GM19324 (cell line): ENCODE results near the gene CIROP.

Experiments
- ATAC-seq: cut with Tn5 transposase; IDR thresholded peaks from one replicate; pipeline ENCODE4 v1.9.1; 2021; ENCODE audit warnings: mild to moderate bottlenecking, moderate library complexity; ENCODE audit not compliant: unreplicated experiment, low FRiP score

Gene CIROP

GRCh38 chr14:23070262-23071129, 34.3 kb downstream of the CIROP start:
- no peak for ATAC-seq

GRCh38 chr14:23069413-23069806, 35.4 kb downstream of the CIROP start:
- ATAC-seq = no peak

- peak; percentile 50 for ATAC-seq
Observed at GRCh38 chr14:23068789-23069412, 35.9 kb downstream of the CIROP start.

- no peak for ATAC-seq
Observed at GRCh38 chr14:23067847-23068788, 36.7 kb downstream of the CIROP start.

- ATAC-seq = no peak
Observed at GRCh38 chr14:23066855-23067744, 37.7 kb downstream of the CIROP start.

DNA sequence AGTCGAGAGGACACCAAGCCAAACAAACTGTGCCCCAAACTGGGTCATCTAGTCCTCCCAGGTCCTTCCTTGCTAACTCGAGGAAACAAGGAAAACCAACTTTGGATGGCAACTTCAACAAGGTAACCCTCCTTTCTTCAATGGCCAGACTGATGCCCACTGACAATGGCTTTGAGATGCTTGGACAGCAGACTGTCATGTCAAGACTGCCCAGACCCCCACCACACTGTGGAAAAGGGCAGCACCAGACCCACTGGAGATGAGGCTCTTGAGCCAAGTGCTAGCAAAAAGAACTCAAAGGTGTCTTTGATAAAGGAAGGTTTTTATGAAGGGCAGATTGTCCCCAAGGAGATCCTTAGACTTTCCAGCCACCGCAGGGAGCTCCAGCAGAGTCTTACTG, 38.4 kb downstream of the CIROP start:
- ATAC-seq = no peak

DNA sequence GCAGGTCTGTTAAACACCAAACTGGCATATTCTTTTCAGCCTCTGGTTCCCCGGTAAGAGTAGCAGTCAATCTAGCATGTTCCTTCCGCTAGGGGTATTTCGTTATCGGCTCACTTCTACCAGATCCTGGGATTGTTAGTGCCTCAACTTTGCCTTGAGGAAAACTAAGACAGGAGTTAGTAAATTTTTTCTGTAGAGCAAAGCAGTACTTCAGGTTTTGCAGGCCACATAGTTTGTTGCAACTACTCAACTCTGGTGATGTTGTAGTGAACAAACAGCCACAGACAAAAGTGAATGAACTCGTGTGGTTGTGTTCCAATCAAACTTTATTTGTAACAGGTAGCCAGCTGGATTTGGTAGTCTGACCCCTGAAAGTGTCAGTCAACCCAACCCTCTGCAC, 41.2 kb downstream of the CIROP start:
- no peak for ATAC-seq

- no peak for ATAC-seq
Observed at GRCh38 chr14:23062002-23062401, 42.8 kb downstream of the CIROP start.

DNA sequence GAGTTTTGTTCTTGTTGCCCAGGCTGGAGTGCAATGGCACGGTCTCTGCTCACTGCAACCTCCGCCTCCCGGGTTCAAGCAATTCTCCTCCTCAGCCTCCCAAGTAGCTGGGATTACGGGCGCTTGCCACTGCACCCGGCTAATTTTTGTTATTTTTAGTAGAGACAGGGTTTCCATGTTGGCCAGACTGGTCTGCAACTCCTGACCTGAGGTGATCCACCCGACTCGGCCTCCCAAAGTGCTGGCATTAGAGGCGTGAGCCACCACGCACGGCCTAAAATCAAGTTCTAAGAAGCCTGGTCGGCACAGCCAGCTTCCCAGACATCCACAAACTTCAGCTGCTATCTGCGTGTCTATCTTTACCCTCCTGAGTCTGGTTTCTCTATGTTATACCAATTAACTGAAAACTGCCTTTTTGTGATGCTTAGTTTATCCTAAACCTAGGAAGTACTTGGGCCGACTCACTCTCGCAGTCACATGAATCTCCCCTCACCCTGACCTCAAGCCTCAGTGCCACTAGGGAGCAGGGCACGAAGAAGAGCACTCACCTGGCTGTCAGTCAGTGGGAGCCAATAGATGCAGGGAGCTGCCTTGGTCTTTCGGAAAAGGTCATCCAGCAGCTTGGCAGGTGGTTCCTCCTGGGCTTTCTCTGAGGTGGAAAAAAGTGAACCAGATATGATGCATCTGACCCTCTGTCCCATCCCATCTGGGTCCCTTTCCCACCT, 44.1 kb downstream of the CIROP start:
- no peak for ATAC-seq

GRCh38 chr14:23058654-23059504, 45.9 kb downstream of the CIROP start:
- no peak for ATAC-seq

- ATAC-seq = peak; percentile 49
Observed at GRCh38 chr14:23057757-23058653, 46.8 kb downstream of the CIROP start.

DNA sequence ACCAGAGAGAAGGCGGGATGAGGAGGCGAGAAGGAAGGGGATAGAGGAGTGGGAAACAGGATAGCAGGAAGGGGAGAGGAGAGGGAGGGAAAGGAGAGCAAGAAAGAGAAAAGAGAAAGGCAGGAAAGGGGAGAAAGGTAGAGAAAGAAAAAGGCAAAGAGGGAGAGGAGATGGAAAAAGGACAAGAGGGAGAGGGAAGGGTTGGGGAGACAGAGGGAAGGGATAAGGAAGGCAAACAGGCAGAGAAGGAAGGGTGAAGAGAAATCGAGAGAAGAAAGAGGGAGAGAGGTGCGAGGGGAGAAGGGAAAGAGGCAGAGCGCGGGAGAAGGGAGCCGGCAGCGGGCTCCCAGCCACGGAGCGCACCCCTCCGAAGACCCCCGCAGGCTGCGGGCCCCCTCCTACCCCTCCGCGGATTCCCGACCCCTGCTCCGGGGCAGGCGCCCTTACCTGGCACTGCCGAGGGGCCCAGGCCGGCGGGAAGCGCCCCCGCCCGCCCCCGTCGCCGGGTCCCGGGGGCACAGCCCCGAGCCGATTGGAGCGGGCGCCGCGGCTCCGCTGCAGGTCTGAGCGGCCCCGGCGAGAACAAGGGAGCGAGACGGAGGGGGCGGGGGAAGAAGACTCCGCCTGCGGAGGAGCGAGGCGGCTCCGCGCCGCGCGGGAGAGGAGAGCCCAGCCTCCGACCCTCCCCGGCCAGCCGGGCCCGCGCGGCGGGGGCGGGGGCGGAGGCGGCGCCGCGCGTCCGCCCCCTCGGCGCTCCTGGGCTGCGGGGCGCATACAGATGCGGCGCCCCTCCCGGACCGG, 47.6 kb downstream of the CIROP start, which contains the start of gene CDH24:
Gene CDH24, minus strand, starts transcription at position 565 of the 801 bp plus-strand sequence. CDS start 1,787 bp downstream, outside the sequence.
- peak; percentile 47 for ATAC-seq

DNA sequence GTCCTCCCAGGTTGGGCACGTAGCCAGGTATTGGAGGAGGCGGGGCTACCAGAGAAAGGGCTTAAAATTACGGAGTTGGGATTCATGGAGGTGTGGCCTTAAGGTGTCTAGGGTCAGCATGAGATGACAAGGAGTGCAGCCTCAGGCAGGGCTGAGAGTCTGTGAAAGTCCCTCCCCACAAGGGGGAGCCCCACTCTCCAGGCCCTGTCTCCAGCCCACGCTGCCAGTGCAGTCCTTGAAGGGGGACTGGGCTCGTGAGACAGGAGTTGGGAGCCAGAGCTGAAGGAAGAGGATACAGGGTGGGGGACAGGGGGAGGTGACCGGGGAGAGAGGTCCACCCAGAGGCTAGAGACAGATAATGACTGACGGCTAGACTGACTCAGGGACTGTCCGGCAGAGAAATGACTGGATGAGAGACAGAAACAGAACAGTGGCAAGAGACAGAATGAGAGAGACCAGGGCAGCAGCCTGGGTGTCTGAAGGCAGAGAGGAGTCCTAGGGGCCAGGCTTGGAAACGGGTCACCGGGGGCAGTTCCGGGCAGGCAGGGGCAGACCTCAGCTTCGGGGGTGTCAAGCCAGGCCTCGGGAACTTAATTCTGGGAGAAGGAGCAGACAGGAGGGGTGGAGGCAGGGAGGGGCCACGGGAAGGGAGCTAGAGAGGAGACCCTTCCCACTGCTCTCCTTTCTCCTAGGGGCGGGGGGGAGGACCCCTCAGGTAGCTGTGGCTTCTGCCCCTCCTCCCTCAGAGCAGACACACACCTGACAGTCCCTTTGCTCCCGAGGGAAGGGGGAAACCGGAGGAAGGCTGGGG, 48.4 kb downstream of the CIROP start:
- ATAC-seq = peak; percentile 32

- no peak for ATAC-seq
Observed at GRCh38 chr14:23055621-23056144, 49.1 kb downstream of the CIROP start.

DNA sequence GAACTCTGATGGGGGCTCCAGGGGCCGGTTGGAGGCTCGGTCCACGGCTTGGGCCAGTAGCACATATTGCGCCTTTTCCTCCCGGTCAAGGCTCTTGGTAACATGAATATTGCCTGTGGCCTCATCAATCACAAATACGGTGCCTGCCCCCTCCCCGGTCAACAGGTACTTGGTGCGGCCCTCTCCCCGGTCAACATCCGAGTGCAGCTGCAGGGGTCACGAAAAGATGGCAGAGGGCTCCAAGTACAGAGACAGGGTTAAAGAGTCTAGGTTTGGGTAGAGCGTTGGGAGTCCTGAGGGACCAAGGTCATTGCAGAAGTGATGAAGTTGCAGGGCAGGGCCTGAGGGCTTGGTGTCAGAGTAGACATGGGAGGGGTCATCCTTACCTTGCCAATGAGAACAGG, 49.6 kb downstream of the CIROP start:
- ATAC-seq = no peak
